ENCODE data around the gene DHRS7. TPM values are rescaled to one million over a fixed set of nuclear protein-coding genes. Genes with fewer than 3 reads are reported as not detected.

Gene DHRS7
- total and polyA plus RNA-seq, 9 of the 15 experiments (the other 6 are each of a cell fraction or from before 2014, with no cell fraction given), result 10.2 to 20.1 (median 15.7) TPM

GRCh38 chr14:60164712-60165546 lies at the start of gene DHRS7 (continued):
- TF ChIP-seq ELK1 (CRISPR knock-in tag; IDR thresholded peaks at IDR 0.05) (no peak), MAFG (tag; conservative IDR thresholded peaks at IDR 0.05) (no peak), GMEB1 (CRISPR knock-in tag; IDR thresholded peaks at IDR 0.05) (0 out of 2 replicates have a peak, but pooled peaks have one; percentile 11), KAT7 (CRISPR knock-in tag; IDR thresholded peaks at IDR 0.05; ENCODE audit: borderline replicate concordance) (0 out of 2 replicates have a peak, but pooled peaks have one; percentile 76), EHMT2 (IDR thresholded peaks at IDR 0.05) (no peak), ZNF318 (IDR thresholded peaks at IDR 0.05; ENCODE audit: borderline replicate concordance in 1 of 2, low read depth in 1 of 2) (no peak), NONO (IDR thresholded peaks at IDR 0.05; ENCODE audit: low read depth in 2 of 2, low read length in 1 of 2) (peak in 1 of 2 experiments; percentile 45; a peak in 2 of 4 replicates), RAD21 (CRISPR knock-in tag; conservative IDR thresholded peaks at IDR 0.05 in 1 of 2, IDR thresholded peaks at IDR 0.05 in 1 of 2) (peak; percentile 82 to 83), GTF2B (IDR thresholded peaks at IDR 0.05; ENCODE audit: extremely low read depth, insufficient read length) (no peak), JUND (IDR thresholded peaks at IDR 0.05; ENCODE audit: borderline replicate concordance, low read depth, low read length) (no peak), JUND (tag; IDR thresholded peaks at IDR 0.05; ENCODE audit: borderline replicate concordance, low read depth, low read length) (no peak)
